HUES6 (cell line): ENCODE measurements around the gene DDX19B.
"Not testable (repeated sequence)": the region's sequence is repeated elsewhere in the genome, so short reads cannot be mapped to it uniquely, and the experiment has no call there.

Source experiments
- H3K27ac ChIP-seq: 2 replicates; pipeline ENCODE4 v1.7.0; 2013; ENCODE audit warnings: low read depth, mild to moderate bottlenecking, low read length, inconsistent platforms
- H3K27me3 ChIP-seq: 2 replicates; pipeline ENCODE4 v1.6.1; 2013; ENCODE audit warnings: low read length; ENCODE audit not compliant: control insufficient read depth, insufficient read depth
- H3K36me3 ChIP-seq: 2 replicates; pipeline ENCODE4 v1.6.1; 2013; ENCODE audit warnings: low read length; ENCODE audit not compliant: control insufficient read depth, insufficient read depth
- H3K4me1 ChIP-seq: 2 replicates; pipeline ENCODE4 v1.6.1; 2013; ENCODE audit warnings: low read length; ENCODE audit not compliant: control insufficient read depth, insufficient read depth
- H3K4me3 ChIP-seq: 2 replicates; pipeline ENCODE4 v1.5.1; 2013; ENCODE audit warnings: low read depth, low read length
- H3K9ac ChIP-seq: one replicate; pipeline ENCODE4 v1.6.1; 2013; ENCODE audit warnings: mild to moderate bottlenecking, low read length
- H3K9me3 ChIP-seq: 2 replicates; pipeline ENCODE4 v1.6.1; 2013; ENCODE audit warnings: low read depth, low read length; ENCODE audit not compliant: control insufficient read depth, insufficient read depth

The DDX19B gene

DNA sequence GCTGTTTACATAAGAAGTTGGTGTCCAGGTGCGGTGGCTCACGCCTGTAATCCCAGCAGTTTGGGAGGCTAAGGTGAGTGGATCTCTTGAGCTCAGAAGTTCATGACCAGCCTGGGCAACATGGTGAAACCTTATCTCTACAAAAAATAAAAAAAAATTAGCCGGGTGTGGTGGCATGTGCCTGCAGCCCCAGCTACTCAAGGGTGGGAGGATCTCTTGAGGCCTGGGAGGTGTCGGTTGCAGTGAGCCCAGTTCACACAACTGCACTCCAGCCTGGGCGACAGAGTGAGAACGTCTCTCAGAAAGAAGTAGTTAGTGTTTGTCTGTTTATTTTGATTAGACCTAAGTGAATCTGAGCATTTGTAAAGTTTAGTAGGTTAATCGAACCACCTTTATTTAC lies 60.6 kb downstream of the DDX19B start:
- Histone ChIP-seq H3K27ac (no peak overlapping the region), H3K27me3 (no peaks in the 10 kb centered on the region), H3K36me3 (peaks cover 89% of the 10 kb centered on the region), H3K9me3 (no peaks in the 10 kb centered on the region), H3K4me3 (no peak overlapping the region), H3K4me1 (no peaks in the 10 kb centered on the region), H3K9ac (no peak overlapping the region)

- Histone ChIP-seq H3K27ac (no peak overlapping the region), H3K9me3 (no peaks in the 10 kb centered on the region), H3K36me3 (peaks cover 86% of the 10 kb centered on the region), H3K27me3 (no peaks in the 10 kb centered on the region), H3K4me1 (no peaks in the 10 kb centered on the region), H3K4me3 (no peak overlapping the region), H3K9ac (no peak overlapping the region)
Observed at GRCh38 chr16:70364399-70364798, 65.4 kb downstream of the DDX19B start.

GRCh38 chr16:70370145-70370544 lies 71.2 kb downstream of the DDX19B start:
- H3K27me3 ChIP-seq, H3K4me3 ChIP-seq, H3K9me3 ChIP-seq, H3K9ac ChIP-seq, H3K4me1 ChIP-seq, H3K27ac ChIP-seq: not testable (repeated sequence)
- H3K36me3 ChIP-seq = peaks cover 81% of the 10 kb centered on the region

GRCh38 chr16:70370924-70371323 lies 71.9 kb downstream of the DDX19B start:
- peaks cover 78% of the 10 kb centered on the region for H3K36me3 ChIP-seq
- H3K4me1 ChIP-seq = no peaks in the 10 kb centered on the region

DNA sequence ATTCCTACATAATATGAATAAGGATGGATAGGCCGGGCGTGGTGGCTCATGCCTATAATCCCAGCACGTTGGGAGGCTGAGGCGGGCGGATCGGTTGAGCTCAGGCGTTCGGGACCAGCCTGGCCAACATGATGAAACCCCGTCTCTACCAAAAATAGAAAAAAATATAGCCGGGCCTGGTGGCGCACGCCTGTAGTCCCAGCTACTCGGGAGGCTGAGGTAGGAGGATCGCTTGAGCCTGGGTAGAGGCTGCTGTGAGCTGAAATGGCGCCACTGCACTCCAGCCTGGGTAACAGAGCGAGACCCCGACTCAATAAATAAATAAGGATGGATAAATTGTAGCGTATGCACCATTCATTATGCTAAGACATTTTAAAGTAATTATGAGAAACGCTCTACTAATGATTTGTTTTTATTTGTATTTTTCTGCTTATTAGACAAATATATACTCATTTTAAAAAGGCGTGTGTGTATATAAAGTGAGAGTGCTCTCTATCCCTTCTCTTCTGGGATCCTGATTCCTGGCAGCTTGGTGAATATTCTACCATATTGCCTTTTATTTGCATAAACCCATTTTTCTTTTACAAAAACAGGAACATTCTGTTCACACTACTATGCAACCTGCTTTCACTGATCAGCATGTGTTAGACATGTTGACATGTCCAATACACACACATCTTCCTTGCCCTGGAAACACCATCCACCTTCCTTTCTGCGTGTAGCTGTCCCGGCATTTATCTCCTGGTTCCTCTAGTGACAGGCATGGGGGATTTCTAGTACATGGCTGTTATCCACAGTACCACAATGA lies 74.1 kb downstream of the DDX19B start:
- H3K9ac ChIP-seq = no peak overlapping the region
- H3K4me1 ChIP-seq = no peaks in the 10 kb centered on the region
- no peaks in the 10 kb centered on the region for H3K27me3 ChIP-seq
- H3K27ac ChIP-seq = no peak overlapping the region
- H3K4me3 ChIP-seq = no peak overlapping the region
- peaks cover 67% of the 10 kb centered on the region for H3K36me3 ChIP-seq
- no peaks in the 10 kb centered on the region for H3K9me3 ChIP-seq

More at GRCh38 chr16:70370924-70371323, 71.9 kb downstream of the DDX19B start:
- Histone ChIP-seq H3K27ac (no peak overlapping the region), H3K27me3 (no peaks in the 10 kb centered on the region), H3K9ac (no peak overlapping the region), H3K4me3 (no peak overlapping the region), H3K9me3 (no peaks in the 10 kb centered on the region)

DNA sequence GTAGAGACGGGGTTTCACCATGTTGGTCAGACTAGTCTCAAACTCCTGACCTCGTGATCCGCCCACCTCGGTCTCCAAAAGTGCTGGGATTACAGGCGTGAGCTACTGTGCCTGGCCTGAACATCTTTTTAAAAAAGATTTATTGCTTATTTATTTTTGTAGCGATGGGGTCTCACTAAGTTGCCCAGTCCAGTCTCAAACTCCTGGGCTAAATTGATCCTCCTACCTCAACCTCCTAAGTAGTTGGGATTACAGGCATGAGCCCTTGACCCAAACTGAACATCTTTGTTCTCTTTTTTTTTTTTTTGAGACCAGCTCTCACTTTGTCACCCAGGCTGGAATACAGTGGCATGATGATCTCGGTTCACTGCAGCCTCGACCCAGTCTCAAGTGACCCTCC lies 75.2 kb downstream of the DDX19B start:
- H3K9ac ChIP-seq = no peak overlapping the region
- H3K27ac ChIP-seq = no peak overlapping the region
- no peak overlapping the region for H3K4me3 ChIP-seq
- no peaks in the 10 kb centered on the region for H3K4me1 ChIP-seq
- H3K9me3 ChIP-seq = no peaks in the 10 kb centered on the region
- H3K27me3 ChIP-seq = no peaks in the 10 kb centered on the region
- peaks cover 63% of the 10 kb centered on the region for H3K36me3 ChIP-seq

GRCh38 chr16:70375636-70376611 lies 76.9 kb downstream of the DDX19B start:
- Histone ChIP-seq H3K9me3 (no peaks in the 10 kb centered on the region), H3K36me3 (peaks cover 53% of the 10 kb centered on the region), H3K9ac (no peak overlapping the region), H3K4me3 (no peak overlapping the region), H3K27me3 (no peaks in the 10 kb centered on the region), H3K4me1 (no peaks in the 10 kb centered on the region), H3K27ac (no peak overlapping the region)

DNA sequence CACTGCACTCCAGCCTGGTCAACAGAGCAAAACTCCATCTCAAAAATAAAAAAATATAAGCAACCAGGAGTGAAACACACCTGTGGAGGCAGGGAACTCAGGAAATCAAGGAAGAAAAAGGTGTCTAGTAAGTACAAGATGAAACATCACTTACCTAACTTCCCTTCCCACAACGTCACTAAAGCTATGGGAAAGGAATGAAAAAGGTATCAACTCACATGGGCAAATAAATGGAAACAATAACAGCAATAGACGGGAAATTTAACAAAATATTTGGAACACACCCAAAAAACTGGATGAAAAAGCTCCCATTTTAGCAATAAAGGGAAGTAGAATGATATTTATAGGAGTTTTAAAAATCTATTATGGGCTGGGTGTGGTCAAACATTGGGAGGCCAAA lies 78.8 kb downstream of the DDX19B start:
- Histone ChIP-seq H3K4me3 (no peak overlapping the region), H3K4me1 (no peaks in the 10 kb centered on the region), H3K9me3 (no peaks in the 10 kb centered on the region), H3K27ac (no peak overlapping the region), H3K27me3 (no peaks in the 10 kb centered on the region), H3K9ac (no peak overlapping the region), H3K36me3 (peaks cover 42% of the 10 kb centered on the region)

DNA sequence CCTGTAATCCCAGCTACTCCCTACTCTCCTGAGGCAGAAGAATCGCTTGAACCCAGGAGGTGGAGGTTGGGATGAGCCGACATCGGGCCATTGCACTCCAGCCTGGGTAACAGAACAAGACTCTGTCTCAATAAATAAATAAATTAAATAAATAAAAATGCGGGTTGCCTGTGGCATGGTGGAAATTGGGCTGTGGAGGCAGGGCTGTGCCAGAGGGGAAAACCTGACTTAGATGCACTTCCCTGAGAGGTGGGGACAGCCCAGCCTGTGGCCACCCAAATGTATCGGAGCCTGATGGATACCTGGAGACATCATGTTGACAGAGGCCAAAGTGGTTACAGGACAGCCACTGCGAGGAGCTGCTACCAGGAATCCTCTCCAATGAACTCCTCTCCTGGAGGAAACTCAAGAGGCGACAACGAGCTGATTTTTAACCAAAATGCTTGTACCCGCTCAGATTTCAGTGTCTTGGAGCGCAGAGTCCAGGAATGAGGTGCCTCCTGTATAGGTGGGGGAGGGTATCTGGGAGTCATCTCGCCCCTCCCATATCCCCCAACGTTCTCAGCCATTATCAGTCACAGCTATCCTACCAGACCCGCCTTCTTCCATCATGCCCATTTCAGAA lies 80.0 kb downstream of the DDX19B start:
- H3K4me3 ChIP-seq = 0 out of 2 replicates have a peak overlapping the region, but pooled peaks have one; percentile 98
- no peaks in the 10 kb centered on the region for H3K9me3 ChIP-seq
- no peaks in the 10 kb centered on the region for H3K27me3 ChIP-seq
- no peak overlapping the region for H3K27ac ChIP-seq
- H3K4me1 ChIP-seq = no peaks in the 10 kb centered on the region
- H3K36me3 ChIP-seq = peaks cover 42% of the 10 kb centered on the region
- no peak overlapping the region for H3K9ac ChIP-seq

DNA sequence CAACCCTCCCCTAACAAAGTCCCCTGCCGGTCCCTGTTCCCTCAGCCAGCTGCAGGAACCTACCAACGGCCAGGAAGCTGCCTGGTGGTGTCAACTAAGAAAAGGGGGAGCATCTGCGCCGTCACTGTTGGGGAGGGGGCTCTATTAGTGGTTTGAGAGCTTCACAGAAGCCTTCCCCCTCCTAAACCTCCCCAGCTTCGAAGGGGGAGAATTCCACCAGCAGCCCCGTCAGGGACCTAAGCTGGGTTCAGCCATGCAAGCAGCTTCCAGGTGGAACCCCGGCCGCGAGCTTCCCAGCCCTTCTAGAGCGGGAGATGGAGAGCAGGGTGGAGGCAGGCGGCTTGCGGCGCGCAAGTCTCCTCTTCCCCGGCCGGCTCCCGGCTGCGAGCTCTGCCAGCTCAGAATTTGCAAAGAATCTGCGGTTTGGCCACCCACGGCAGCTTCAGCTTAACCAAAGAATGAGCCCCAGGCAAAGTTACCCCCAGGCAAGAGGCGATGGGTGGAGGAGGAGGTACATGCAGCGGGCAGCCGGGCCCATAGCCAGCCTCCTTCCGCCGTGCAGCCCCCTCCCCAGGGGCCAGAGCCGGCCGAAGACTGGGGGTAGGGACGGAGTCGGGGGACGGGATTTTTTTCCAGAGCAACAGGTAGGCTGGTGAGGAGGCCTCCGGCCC lies 81.4 kb downstream of the DDX19B start:
- no peaks in the 10 kb centered on the region for H3K4me1 ChIP-seq
- H3K36me3 ChIP-seq = peaks cover 33% of the 10 kb centered on the region
- H3K9ac ChIP-seq = peak overlapping the region; percentile 98
- H3K27me3 ChIP-seq = no peaks in the 10 kb centered on the region
- no peaks in the 10 kb centered on the region for H3K9me3 ChIP-seq
- peak overlapping the region; percentile 97 for H3K27ac ChIP-seq
- H3K4me3 ChIP-seq = peak overlapping the region; percentile 98
